Loucy (cell line): ENCODE results near the gene KRT4.

Source experiments
- H2AFZ ChIP-seq: fragments of 200-600 bp; sonication (generic); 2 replicates; pipeline ENCODE4 v1.6.0; 2016; ENCODE audit warnings: antibody characterized with exemption, mild to moderate bottlenecking, low read length, moderate library complexity
- H3F3A ChIP-seq: fragments of 200-600 bp; 2 replicates; pipeline ENCODE4 v1.6.0; 2016; ENCODE audit warnings: antibody characterized with exemption, low read depth, mild to moderate bottlenecking
- H3K27me3 ChIP-seq: fragments of 200-600 bp; sonication (generic); 2 replicates; pipeline ENCODE4 v1.6.1; 2014; ENCODE audit warnings: low read length, mild to moderate bottlenecking; ENCODE audit not compliant: insufficient read depth, poor library complexity, severe bottlenecking
- H3K36me3 ChIP-seq: fragments of 200-600 bp; sonication (generic); 2 replicates; pipeline ENCODE4 v1.6.1; 2016; ENCODE audit warnings: low read length; ENCODE audit not compliant: insufficient read depth
- H3K4me1 ChIP-seq: fragments of 200-600 bp; sonication (generic); 2 replicates; pipeline ENCODE4 v1.5.1; 2014; ENCODE audit warnings: low read length, mild to moderate bottlenecking; ENCODE audit not compliant: insufficient read depth, poor library complexity, severe bottlenecking
- H3K4me2 ChIP-seq: fragments of 200-600 bp; sonication (generic); 2 replicates; pipeline ENCODE4 v1.6.0; 2014; ENCODE audit warnings: antibody characterized with exemption, low read length, low read depth, mild to moderate bottlenecking; ENCODE audit not compliant: poor library complexity, severe bottlenecking
- H3K4me3 ChIP-seq: fragments of 200-600 bp; sonication (generic); 2 replicates; pipeline ENCODE4 v1.5.1; 2014; ENCODE audit warnings: low read length, mild to moderate bottlenecking, mixed read lengths; ENCODE audit not compliant: poor library complexity, severe bottlenecking
- H3K79me2 ChIP-seq: fragments of 200-600 bp; sonication (generic); 2 replicates; pipeline ENCODE4 v1.6.1; 2014; ENCODE audit warnings: low read length; ENCODE audit not compliant: insufficient read depth
- H3K9ac ChIP-seq: fragments of 200-600 bp; sonication (generic); 2 replicates; pipeline ENCODE4 v1.6.0; 2014; ENCODE audit warnings: mild to moderate bottlenecking, low read depth, low read length, moderate library complexity; ENCODE audit not compliant: poor library complexity, severe bottlenecking
- H3K9me2 ChIP-seq: fragments of 200-600 bp; sonication (generic); replicated peaks from 2 replicates; pipeline ENCODE4 v1.6.1; 2016; ENCODE audit warnings: low read depth, low read length, mixed read lengths
- H3K9me3 ChIP-seq: fragments of 200-600 bp; sonication (generic); 2 replicates; pipeline ENCODE4 v1.6.1; 2014; ENCODE audit warnings: mild to moderate bottlenecking, antibody characterized with exemption, low read length, low read depth; ENCODE audit not compliant: insufficient read depth
- H4K20me1 ChIP-seq: fragments of 200-600 bp; sonication (generic); 2 replicates; pipeline ENCODE4 v1.6.0; 2014; ENCODE audit warnings: antibody characterized with exemption, low read length, mild to moderate bottlenecking; ENCODE audit not compliant: insufficient read depth, poor library complexity, severe bottlenecking
- EZH2phosphoT487 ChIP-seq: fragments of 200-600 bp; IDR thresholded peaks from 2 replicates; pipeline ENCODE4 v1.6.1; 2018; ENCODE audit warnings: antibody characterized with exemption, mild to moderate bottlenecking, moderate library complexity, borderline replicate concordance
- TF ChIP-seq, protein P1 (sequence below): fragments of 200-600 bp; sonication (generic); conservative IDR thresholded peaks from 2 replicates; pipeline ENCODE4 v1.5.1; 2014; ENCODE audit warnings: mild to moderate bottlenecking, antibody characterized with exemption, low read length

The KRT4 gene

DNA sequence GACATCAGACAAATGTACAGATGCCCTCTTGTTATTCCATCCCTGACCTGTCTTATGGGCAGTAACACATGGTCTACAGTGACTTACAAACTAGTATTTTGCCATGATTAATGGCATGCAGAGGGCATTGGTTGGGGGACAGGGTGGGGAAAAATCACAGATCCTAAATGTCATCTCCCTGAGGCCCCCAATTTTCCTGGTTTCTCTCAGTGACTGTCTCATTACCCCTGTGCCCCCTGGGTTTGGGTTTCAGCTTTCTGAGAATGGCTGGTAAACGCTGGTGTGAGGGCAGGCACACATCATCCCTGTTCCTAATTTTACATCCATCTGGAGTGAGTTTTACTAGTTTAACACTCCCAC is 46.9 kb downstream of the KRT4 start:
- H3K79me2 ChIP-seq, result no peaks in the 10 kb centered on the region
- H3F3A ChIP-seq, result no peaks in the 10 kb centered on the region
- H3K9me3 ChIP-seq, result no peaks in the 10 kb centered on the region; the same call in 1 of the 2 replicates
- no peak overlapping the region for H3K4me2 ChIP-seq
- H3K9me2 ChIP-seq, result no peaks in the 10 kb centered on the region
- no peak overlapping the region for H3K4me3 ChIP-seq
- H3K27me3 ChIP-seq, result no peaks in the 10 kb centered on the region
- no peak overlapping the region for H3K9ac ChIP-seq
- H3K4me1 ChIP-seq, result no peaks in the 10 kb centered on the region
- no peaks in the 10 kb centered on the region for H4K20me1 ChIP-seq
- no peak overlapping the region for H2AFZ ChIP-seq
- TF ChIP-seq, protein P1, sequence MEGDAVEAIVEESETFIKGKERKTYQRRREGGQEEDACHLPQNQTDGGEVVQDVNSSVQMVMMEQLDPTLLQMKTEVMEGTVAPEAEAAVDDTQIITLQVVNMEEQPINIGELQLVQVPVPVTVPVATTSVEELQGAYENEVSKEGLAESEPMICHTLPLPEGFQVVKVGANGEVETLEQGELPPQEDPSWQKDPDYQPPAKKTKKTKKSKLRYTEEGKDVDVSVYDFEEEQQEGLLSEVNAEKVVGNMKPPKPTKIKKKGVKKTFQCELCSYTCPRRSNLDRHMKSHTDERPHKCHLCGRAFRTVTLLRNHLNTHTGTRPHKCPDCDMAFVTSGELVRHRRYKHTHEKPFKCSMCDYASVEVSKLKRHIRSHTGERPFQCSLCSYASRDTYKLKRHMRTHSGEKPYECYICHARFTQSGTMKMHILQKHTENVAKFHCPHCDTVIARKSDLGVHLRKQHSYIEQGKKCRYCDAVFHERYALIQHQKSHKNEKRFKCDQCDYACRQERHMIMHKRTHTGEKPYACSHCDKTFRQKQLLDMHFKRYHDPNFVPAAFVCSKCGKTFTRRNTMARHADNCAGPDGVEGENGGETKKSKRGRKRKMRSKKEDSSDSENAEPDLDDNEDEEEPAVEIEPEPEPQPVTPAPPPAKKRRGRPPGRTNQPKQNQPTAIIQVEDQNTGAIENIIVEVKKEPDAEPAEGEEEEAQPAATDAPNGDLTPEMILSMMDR, result no peak
- TF ChIP-seq EZH2phosphoT487, result no peak
- H3K36me3 ChIP-seq, result no peaks in the 10 kb centered on the region

DNA sequence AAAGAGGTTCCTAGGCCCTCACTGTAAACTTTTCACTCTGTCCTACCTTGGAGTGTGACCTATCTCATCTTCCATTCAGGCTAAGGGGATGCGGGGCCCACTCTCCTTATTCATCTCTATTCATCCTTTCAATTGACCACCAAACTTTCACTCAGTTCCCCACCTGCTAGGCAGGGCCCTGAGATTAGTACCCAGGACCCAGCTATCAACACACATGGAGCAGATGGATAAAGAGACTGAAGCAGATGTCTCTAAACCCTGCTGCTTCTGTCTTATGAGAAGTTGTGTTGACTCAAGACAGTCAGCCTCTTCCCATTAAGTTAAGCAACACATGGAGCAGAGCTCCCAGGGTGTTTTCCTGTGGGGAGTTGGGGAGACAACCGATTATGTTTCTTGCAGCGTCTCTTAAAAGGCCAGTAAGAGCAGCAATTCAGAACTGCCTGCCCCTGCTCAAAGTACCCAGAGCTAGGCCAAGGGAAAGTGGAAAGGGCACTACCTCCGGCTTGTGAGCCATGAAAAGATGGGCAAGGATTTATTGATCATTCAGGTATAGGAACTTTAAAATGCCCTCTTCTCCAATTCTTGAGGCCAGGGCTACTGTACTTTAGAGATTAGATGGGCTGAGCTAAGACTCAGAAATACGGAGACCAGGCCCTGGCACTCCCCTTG is 47.4 kb downstream of the KRT4 start:
- H3F3A ChIP-seq, result no peaks in the 10 kb centered on the region
- H3K4me2 ChIP-seq, result no peak overlapping the region
- no peak for TF ChIP-seq EZH2phosphoT487
- TF ChIP-seq, protein P1, result no peak
- no peaks in the 10 kb centered on the region; the same call in 1 of the 2 replicates for H3K9me3 ChIP-seq
- H3K79me2 ChIP-seq, result no peaks in the 10 kb centered on the region
- no peaks in the 10 kb centered on the region for H3K9me2 ChIP-seq
- no peaks in the 10 kb centered on the region for H3K27me3 ChIP-seq
- H3K4me3 ChIP-seq, result no peak overlapping the region
- no peaks in the 10 kb centered on the region for H3K4me1 ChIP-seq
- no peaks in the 10 kb centered on the region for H3K36me3 ChIP-seq
- no peak overlapping the region for H2AFZ ChIP-seq
- H4K20me1 ChIP-seq, result no peaks in the 10 kb centered on the region
- no peak overlapping the region for H3K9ac ChIP-seq

DNA sequence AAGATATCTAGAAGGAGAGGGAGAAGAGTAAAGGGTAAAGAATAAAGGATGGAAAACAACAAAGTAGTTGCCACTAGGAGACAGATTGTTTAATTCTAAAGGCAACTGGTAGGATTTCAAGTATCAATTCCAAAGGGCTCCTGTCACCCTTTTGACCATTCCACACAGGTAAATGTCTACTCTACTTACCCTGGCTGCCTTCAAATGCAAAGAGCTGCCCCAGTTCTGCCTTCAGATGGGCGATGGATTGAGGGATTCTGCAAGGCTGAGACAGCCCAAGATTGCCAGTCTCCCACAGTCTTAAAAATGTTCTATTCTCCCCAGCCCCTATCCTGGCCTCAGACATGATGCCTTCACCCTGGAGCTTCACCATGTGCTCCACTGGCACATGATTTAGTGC is 48.2 kb downstream of the KRT4 start:
- Histone ChIP-seq H2AFZ (no peak overlapping the region), H3K4me1 (no peaks in the 10 kb centered on the region), H4K20me1 (no peaks in the 10 kb centered on the region), H3K4me3 (no peak overlapping the region), H3K4me2 (no peak overlapping the region), H3K36me3 (no peaks in the 10 kb centered on the region), H3K79me2 (no peaks in the 10 kb centered on the region), H3K9me3 (no peaks in the 10 kb centered on the region; the same call in 1 of the 2 replicates), H3K27me3 (no peaks in the 10 kb centered on the region), H3F3A (no peaks in the 10 kb centered on the region), H3K9me2 (no peaks in the 10 kb centered on the region), H3K9ac (no peak overlapping the region)
- TF ChIP-seq, protein P1, result no peak
- TF ChIP-seq EZH2phosphoT487, result no peak
